DND-41 (cell line): ENCODE results near the gene COL4A1.

Source experiments
- EZH2 ChIP-seq: IDR thresholded peaks from 3 replicates; pipeline ENCODE4 v1.6.1; 2012; ENCODE audit warnings: borderline replicate concordance, low read depth, mild to moderate bottlenecking, moderate library complexity, low read length, inconsistent platforms; ENCODE audit not compliant: severe bottlenecking
- TF ChIP-seq, protein P1 (sequence below): IDR thresholded peaks from 2 replicates; pipeline ENCODE4 v1.5.1; 2012; ENCODE audit warnings: borderline replicate concordance, low read length, moderate library complexity, mild to moderate bottlenecking; ENCODE audit not compliant: poor library complexity, severe bottlenecking; ENCODE audit errors: extremely low read depth

DNA sequence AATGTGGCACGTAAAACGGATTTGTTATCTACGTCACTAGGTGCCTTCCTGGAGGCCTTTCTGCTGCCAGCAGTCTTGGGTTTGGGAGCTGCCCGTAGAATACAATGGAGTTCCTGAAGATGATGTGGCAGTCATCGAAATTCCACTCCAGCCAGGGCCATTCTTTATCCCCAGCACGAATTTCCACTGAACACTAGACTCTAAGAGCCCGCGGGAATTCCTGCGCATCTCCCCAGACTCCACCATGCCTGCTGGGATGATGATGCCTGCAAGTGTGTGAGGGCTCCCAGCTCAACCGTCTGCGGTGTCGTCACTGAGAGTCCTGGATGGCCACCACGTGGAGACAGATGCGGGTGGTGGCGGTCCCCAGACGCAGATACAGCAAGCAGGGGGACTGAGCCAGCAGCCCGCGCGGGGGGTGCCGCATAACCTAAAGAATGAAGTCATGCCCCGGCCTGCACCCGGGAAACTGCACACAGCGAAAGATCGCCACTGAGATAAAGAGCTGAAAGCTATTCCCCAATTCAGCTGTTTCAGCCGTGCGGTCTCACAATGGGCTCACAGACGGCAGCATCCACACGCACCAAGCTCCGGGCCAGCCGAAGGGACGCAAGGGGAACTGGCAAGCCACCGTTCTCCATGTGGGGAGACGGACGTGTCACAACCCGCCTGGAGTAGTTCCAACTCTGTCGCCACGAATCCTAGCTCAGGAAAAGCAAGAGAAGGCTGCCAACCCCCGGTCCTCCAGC, 41.1 kb downstream of the COL4A1 start:
- TF ChIP-seq, protein P1, sequence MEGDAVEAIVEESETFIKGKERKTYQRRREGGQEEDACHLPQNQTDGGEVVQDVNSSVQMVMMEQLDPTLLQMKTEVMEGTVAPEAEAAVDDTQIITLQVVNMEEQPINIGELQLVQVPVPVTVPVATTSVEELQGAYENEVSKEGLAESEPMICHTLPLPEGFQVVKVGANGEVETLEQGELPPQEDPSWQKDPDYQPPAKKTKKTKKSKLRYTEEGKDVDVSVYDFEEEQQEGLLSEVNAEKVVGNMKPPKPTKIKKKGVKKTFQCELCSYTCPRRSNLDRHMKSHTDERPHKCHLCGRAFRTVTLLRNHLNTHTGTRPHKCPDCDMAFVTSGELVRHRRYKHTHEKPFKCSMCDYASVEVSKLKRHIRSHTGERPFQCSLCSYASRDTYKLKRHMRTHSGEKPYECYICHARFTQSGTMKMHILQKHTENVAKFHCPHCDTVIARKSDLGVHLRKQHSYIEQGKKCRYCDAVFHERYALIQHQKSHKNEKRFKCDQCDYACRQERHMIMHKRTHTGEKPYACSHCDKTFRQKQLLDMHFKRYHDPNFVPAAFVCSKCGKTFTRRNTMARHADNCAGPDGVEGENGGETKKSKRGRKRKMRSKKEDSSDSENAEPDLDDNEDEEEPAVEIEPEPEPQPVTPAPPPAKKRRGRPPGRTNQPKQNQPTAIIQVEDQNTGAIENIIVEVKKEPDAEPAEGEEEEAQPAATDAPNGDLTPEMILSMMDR: no peak
- TF ChIP-seq EZH2: no peak
